ENCODE data around the gene POLR1C. TPM values are rescaled to one million over a fixed set of nuclear protein-coding genes. Genes with fewer than 3 reads are reported as not detected.
A peak's percentile ranks its signal among the peaks of the same experiment; 100 is the strongest.

POLR1C gene
- total RNA-seq, 4 donors from 2014 or later = 22.5 to 104 (median 31.5) TPM

DNA sequence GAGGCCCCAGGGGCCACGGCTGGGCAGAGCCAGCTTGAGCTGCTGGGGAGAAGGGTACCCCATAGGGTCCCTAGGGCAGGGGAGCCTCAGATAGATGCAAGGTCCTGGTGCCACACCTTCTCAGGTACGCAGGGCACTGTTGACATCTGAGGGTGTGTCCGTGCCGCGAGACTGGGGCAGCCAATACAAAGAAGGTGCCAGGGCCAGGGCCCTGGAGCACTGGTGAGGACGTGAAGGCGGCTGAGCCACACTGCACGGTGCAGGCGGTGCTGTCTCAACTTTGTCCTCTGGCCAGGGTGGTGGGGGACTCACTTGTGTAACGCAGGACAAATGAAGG is 6.1 kb upstream of the POLR1C start:
- ATAC-seq (ENCODE audit: low FRiP score) (no peak), DNase-seq (ENCODE audit: low spot score) (no peak)
- TF ChIP-seq, protein P1, sequence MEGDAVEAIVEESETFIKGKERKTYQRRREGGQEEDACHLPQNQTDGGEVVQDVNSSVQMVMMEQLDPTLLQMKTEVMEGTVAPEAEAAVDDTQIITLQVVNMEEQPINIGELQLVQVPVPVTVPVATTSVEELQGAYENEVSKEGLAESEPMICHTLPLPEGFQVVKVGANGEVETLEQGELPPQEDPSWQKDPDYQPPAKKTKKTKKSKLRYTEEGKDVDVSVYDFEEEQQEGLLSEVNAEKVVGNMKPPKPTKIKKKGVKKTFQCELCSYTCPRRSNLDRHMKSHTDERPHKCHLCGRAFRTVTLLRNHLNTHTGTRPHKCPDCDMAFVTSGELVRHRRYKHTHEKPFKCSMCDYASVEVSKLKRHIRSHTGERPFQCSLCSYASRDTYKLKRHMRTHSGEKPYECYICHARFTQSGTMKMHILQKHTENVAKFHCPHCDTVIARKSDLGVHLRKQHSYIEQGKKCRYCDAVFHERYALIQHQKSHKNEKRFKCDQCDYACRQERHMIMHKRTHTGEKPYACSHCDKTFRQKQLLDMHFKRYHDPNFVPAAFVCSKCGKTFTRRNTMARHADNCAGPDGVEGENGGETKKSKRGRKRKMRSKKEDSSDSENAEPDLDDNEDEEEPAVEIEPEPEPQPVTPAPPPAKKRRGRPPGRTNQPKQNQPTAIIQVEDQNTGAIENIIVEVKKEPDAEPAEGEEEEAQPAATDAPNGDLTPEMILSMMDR (IDR thresholded peaks at IDR 0.05) = no peak

DNA sequence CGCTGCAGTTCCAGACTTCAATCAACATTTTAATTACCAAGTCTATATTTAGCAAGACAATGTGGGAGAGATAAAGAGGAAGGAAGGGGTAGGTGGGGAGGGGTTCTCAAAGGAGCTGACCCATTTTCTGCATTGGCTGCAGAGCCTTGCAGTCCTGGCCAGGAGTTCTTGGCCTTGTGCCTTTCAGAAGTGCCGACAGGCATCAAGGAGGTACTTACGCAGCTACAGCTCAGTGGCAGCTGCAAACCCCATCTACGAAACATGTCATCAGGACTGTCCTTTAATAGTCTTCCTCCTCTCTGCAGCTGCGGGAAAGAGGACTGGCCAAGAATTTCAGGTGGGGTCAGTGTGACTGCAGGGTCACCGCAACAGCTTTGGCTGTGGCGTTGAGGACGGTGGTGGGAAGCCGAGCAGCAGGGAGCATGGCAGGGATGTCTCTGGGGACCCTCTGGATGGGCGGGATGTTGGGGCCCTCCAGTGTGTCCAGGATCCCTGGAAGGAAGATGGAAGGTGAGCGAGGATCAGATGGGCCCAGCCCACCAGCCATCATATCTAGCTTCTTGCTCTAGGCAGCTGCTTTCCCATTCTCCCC is 5.0 kb upstream of the POLR1C start:
- ATAC-seq (ENCODE audit: low FRiP score) = no peak

DNA sequence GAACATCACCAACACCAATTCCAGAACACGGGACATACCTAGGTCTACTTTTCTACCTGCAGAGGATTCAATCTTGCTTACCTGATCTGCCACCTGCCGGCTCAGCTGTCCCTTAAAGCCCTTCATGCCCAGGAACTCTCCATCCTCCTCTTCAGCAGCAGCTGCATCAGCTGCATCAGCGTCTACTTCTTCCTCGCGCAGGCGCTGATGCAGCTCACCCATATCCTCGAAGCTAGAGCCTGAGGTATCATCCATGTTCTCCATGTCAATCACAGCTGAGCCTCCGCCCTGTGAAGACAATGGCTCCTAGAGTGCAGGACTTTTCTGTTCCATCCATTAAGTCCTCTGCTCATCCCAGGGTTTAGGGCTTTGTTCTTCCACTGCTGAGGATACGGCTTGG is 1.1 kb upstream of the POLR1C start:
- ATAC-seq (ENCODE audit: low FRiP score) (no peak), DNase-seq (ENCODE audit: low spot score) (no peak)
- TF ChIP-seq, protein P1 (IDR thresholded peaks at IDR 0.05) = no peak

More for the DNA sequence above, 5.0 kb upstream of the POLR1C start:
- TF ChIP-seq, protein P1 (IDR thresholded peaks at IDR 0.05) = no peak
- no peak for DNase-seq (ENCODE audit: low spot score)

DNA sequence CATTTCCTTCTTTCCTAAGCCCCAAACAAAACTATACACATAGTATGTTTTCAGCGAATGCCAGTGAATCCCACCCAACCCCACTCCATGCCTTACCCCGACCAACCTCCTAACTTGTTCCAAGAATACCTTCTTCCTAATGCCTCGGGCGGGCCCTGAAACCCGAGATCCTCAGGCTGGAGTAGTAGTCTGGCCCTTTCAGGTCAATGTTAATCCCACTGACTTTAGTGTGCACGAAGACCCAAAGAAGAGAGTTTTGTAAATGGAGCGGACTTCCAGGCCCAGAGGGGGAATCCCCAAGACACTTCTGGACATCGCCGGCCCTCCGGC is 557 bp upstream of the POLR1C start:
- TF ChIP-seq, protein P1 (IDR thresholded peaks at IDR 0.05) = no peak
- DNase-seq (ENCODE audit: low spot score) (no peak), ATAC-seq (ENCODE audit: low FRiP score) (peak; percentile 1)

DNA sequence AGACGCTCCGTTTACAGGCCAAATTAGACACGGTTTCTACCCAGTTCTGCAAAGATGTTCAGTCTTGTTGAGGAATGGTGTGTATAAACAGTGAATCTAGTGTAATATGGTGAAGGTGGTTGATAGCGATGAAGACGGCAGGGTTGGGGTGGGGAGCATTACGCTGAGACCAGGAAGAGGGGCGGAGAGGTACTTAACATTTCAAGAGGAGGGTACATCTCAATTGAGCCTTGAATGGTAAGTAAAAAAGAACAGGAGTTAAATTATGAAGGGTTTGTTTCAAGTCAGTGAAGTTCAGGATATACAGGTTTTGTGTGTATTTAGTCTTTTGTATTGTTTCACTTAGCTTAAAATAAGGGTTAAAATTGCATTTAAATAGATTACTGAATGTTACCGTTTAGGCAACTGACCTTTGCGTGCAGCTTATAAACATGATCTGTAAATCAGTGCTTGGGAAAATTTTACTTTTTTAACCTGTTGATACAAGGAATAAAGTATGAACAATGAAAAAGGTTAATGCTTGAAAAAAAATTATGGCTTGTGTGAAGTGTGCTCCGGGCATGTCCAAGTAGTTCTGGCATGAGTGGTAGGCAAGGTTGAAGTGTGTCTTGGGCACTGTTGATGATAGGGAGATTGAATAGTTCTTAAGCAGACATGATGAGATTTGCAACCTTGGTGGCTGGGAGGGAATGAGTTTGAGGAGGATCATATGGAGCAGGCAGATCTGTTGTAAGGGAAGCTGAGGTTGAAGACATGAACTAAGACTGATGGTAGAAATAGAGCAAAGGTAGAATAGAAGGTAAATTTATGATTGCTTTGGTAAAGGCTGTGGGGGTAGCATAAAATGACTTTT is 842 bp downstream of the POLR1C start:
- TF ChIP-seq, protein P1 (IDR thresholded peaks at IDR 0.05) = no peak
- ATAC-seq (ENCODE audit: low FRiP score) (no peak), DNase-seq (ENCODE audit: low spot score) (no peak)

DNA sequence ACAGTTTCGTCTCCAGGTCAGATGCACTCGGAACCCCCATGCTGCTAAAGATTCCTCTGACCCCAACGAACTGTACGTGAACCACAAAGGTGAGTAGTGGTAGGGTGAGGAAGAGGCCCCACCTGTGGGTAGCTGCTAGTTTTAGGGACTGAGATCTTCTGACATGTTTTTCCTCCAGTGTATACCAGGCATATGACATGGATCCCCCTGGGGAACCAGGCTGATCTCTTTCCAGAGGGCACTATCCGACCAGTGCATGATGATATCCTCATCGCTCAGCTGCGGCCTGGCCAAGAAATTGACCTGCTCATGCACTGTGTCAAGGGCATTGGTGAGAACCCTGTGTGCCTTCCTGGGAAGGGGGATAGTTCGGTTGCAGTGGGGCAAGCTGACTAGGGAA is 3.2 kb downstream of the POLR1C start:
- ATAC-seq (ENCODE audit: low FRiP score) = no peak
- TF ChIP-seq, protein P1 (IDR thresholded peaks at IDR 0.05) = no peak
- no peak for DNase-seq (ENCODE audit: low spot score)

DNA sequence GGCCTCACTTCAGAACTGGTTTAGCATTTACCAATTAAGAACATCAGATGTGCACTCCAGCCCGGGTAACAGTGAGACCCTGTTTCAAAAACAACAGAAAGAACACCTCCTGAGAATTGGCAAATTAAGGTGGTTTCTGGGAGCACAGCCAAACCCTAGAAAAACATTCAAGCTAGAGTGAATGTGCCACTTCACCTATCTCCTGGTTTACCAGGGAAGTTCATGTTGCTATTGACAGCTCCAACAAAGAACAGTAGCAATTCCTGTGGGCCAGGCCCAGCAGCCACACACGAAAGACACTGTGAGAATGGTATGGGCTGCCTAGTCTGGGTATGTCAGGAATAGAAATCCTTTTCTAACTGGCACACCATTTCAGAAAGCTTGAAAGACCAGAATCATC is 4.9 kb downstream of the POLR1C start:
- TF ChIP-seq, protein P1 (IDR thresholded peaks at IDR 0.05) = no peak
- DNase-seq (ENCODE audit: low spot score) = no peak
- no peak for ATAC-seq (ENCODE audit: low FRiP score)

All from omental fat pad (tissue), 4 donors.